Measurements from ENCODE around the gene SPSB1. TPM values are rescaled to one million over a fixed set of nuclear protein-coding genes. Genes with fewer than 3 reads are reported as not detected.

SPSB1 gene
- total RNA-seq, 1 experiment from 2014 or later, result 2.9 TPM

DNA sequence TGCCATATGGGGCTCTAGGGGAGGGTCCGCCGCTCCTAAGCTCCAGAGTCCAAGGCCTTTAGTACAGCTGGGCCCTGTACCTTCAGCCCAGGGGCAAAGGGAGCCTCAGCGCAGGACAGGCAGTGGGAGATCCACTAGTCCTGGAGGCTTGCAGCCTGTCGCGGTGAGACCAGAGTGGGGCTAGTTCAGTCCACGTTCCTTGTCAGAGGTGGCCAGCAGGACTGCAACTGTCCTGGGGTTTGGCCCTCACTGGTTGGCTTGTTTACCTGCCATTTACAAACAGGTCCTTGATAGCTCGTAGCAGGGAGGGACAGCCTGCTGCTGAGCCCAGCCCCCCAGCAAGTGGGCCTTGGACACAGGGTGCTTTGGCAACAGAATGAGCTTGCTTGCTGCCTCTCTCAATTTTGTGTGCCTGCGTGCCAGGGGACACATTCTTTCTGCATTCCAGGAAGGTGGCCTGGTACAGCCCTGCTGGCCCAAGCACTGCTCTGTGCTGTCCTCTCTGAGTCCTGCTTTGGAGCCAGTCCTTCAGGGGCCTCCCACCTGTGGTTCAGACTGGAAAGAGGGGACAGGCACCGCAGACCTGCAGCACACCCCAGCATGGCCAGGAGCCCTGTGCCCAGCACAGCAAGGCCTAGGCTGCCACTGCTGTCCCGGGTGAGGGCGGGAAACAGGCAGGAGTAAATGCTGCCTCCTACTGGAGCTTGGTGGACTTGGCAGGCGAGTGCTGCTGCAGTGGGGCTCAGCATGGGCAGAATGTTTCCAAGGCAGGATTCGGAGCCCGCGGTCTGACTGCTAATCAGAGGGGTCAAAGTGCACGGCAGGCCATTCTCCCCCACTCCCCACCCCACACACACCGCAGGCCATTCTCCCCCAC lies 42.9 kb upstream of the SPSB1 start:
- Mint-ChIP-seq H3K27ac (peak overlapping the region in 1 of 3 experiments; percentile 64; a peak in 1 of 7 replicates), H3K36me3 (ENCODE audit: insufficient read depth in 1 of 3, low read depth in 3 of 3) (no peaks in the 10 kb centered on the region; a peak in 1 of 7 replicates), H3K4me3 (peak overlapping the region in 1 of 2 experiments; percentile 26; a peak in 1 of 5 replicates), H3K9me3 (no peaks in the 10 kb centered on the region), H3K4me1 (peaks cover 34 to 61% of the 10 kb centered on the region in 2 experiments), H3K27me3 (ENCODE audit: low read depth) (no peaks in the 10 kb centered on the region)
- Histone ChIP-seq H4K20me1 (ENCODE audit: control insufficient read depth, insufficient read depth, insufficient read length) (no peaks in the 10 kb centered on the region), H3K18ac (ENCODE audit: insufficient read length, low read depth, low read length) (peak overlapping the region; percentile 73), H2BK12ac (ENCODE audit: insufficient read length, low read depth, low read length) (peak overlapping the region; percentile 68), H2AFZ (ENCODE audit: low read length) (no peak overlapping the region), H3K56ac (ENCODE audit: insufficient read length, low read depth, low read length) (no peak overlapping the region), H3K23ac (ENCODE audit: insufficient read length, low read depth, low read length) (no peak overlapping the region), H3K23me2 (ENCODE audit: insufficient read length, low read depth, low read length, poor library complexity, severe bottlenecking) (peaks cover 4% of the 10 kb centered on the region), H4K91ac (ENCODE audit: insufficient read length, low read depth, low read length) (peak overlapping the region; percentile 65), H2BK20ac (ENCODE audit: low read depth, low read length, poor library complexity, severe bottlenecking) (no peak overlapping the region), H3K9me3 (ENCODE audit: control insufficient read depth, low read depth, low read length) (no peaks in the 10 kb centered on the region), H3K4me1 (ENCODE audit: insufficient read depth, low read length) (peaks cover 7% of the 10 kb centered on the region), H2AK5ac (ENCODE audit: insufficient read length, low read length) (no peak overlapping the region), H3K27me3 (ENCODE audit: insufficient read depth, low read length) (no peaks in the 10 kb centered on the region), H4K5ac (ENCODE audit: insufficient read length, low read depth, low read length) (no peak overlapping the region), H3K79me2 (ENCODE audit: insufficient read depth, low read length) (no peaks in the 10 kb centered on the region), H3K79me1 (ENCODE audit: insufficient read depth, low read depth, low read length, poor library complexity, severe bottlenecking) (no peaks in the 10 kb centered on the region), H3K4me2 (ENCODE audit: insufficient read depth, insufficient read length, low read length) (no peak overlapping the region), H3K4ac (ENCODE audit: low read depth, low read length) (no peak overlapping the region), H2BK5ac (ENCODE audit: insufficient read length, low read length) (no peak overlapping the region), H3K27ac (ENCODE audit: insufficient read length, low read depth, low read length) (no peak overlapping the region), H3T11ph (ENCODE audit: low read length) (no peak overlapping the region), H3K9ac (ENCODE audit: extremely low read depth, insufficient read length, low read length) (peak overlapping the region; percentile 10), H2BK15ac (ENCODE audit: low read depth, low read length) (peak overlapping the region; percentile 29; the same call in 1 of the 2 replicates), H4K8ac (replicated peaks; ENCODE audit: insufficient read length, low read depth, low read length) (peak overlapping the region; percentile 9), H2BK120ac (ENCODE audit: low read depth, low read length, poor library complexity, severe bottlenecking) (no peak overlapping the region), H3K14ac (ENCODE audit: insufficient read depth, low read length) (peak overlapping the region; percentile 66; the same call in 1 of the 2 replicates)
- peak; percentile 87 for DNase-seq
- no CpG with 5 or more reads among the region's 17 CpGs for WGBS (ENCODE audit: extremely low coverage, insufficient read length, low lambda C conversion rate)
- TF ChIP-seq, protein P1, sequence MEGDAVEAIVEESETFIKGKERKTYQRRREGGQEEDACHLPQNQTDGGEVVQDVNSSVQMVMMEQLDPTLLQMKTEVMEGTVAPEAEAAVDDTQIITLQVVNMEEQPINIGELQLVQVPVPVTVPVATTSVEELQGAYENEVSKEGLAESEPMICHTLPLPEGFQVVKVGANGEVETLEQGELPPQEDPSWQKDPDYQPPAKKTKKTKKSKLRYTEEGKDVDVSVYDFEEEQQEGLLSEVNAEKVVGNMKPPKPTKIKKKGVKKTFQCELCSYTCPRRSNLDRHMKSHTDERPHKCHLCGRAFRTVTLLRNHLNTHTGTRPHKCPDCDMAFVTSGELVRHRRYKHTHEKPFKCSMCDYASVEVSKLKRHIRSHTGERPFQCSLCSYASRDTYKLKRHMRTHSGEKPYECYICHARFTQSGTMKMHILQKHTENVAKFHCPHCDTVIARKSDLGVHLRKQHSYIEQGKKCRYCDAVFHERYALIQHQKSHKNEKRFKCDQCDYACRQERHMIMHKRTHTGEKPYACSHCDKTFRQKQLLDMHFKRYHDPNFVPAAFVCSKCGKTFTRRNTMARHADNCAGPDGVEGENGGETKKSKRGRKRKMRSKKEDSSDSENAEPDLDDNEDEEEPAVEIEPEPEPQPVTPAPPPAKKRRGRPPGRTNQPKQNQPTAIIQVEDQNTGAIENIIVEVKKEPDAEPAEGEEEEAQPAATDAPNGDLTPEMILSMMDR (conservative IDR thresholded peaks at IDR 0.05), result peak; percentile 85

All from H9 (cell line).